Measurements from ENCODE around the gene UGT2B11.
"Not testable (repeated sequence)": the region's sequence is repeated elsewhere in the genome, so short reads cannot be mapped to it uniquely, and the experiment has no call there.

Gene UGT2B11

GRCh38 chr4:69214716-69215115, at the start of gene UGT2B11:
Gene UGT2B11, minus strand, starts transcription at chr4:69214748. Its CDS starts 26 bp downstream, at chr4:69214722.
- DNase-seq = no peak

- DNase-seq = not testable (repeated sequence)
Measured at GRCh38 chr4:69253147-69253772, 38.7 kb upstream of the UGT2B11 start.

DNA sequence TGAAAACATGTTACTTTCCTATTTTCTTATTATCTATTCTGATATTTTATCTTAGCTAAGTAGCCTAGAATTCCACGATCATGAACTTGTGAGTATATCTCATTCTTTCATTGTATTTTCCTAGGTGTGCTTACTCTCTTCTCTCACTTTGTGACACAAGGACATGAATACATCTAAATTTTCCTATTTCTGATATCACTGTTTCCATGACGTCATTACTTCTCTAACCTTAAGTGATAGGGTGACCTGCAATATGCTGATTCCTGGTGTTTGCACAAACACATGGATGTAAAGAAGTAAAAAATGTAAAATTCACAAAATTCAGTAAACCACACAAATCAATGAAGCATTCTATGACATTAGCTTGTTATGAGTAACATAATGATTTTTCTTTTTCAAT, 36.3 kb upstream of the UGT2B11 start:
- not testable (repeated sequence) for DNase-seq

GRCh38 chr4:69242562-69243240, 28.2 kb upstream of the UGT2B11 start:
- not testable (repeated sequence) for DNase-seq

DNA sequence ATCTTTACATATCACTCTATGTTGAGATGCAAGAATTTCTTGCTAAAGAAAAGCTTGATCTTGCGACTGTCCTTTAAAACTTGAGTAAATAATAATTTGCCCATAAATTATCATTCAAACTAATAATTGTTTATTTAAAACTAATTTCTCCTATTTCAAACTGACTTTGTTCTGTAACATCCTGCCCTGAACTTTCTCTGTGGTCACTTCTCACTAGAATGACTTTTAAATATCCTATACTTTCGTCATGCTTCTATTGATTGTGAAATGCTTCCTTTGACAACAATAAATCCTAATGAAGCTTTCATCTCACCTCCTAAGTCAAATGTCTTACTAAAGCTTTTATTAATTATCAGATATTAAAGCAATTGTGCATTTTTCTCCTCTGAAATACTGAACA, 27.2 kb upstream of the UGT2B11 start:
- DNase-seq = not testable (repeated sequence)

- not testable (repeated sequence) for DNase-seq
Measured at GRCh38 chr4:69240787-69241186, 26.2 kb upstream of the UGT2B11 start.

GRCh38 chr4:69239557-69240168, 25.1 kb upstream of the UGT2B11 start:
- DNase-seq = no peak

DNA sequence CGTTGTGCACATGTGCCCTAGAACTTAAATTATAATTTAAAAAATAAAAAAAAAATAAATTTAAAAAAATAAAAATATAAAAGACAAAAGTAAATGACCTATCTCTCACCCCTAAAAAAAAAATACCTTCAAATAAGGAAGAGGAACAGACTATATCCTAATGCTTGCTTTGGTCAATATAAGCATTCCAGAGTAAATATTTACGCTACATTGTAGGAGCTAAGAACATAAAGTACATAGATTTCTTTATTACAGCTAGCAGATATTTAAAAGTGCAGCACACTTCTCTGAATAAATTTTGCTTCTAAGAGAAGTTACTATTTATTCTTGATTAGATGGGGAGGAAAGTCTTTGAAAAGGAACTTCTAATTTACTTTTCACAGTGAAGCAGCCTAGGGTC, 24.5 kb upstream of the UGT2B11 start:
- no peak for DNase-seq

DNA sequence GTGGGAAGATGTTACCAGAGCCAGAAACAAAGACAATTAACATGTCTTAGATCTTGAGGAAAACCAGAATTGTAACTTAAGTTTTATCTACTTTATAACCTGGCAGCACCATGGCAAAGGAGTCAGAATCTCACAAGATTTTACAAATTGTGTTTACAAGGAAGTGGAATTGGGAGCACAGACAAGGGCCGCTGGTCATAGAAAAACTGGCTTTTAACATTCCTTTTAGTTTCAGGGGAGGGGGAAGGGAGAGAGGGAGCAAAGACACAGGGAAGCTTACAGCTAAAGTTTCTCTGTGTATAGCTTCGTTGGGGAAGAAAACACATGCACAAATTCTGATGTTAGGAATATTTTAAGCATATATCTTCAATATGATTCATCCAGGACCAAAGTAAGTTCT, 10.3 kb upstream of the UGT2B11 start:
- DNase-seq = no peak

DNA sequence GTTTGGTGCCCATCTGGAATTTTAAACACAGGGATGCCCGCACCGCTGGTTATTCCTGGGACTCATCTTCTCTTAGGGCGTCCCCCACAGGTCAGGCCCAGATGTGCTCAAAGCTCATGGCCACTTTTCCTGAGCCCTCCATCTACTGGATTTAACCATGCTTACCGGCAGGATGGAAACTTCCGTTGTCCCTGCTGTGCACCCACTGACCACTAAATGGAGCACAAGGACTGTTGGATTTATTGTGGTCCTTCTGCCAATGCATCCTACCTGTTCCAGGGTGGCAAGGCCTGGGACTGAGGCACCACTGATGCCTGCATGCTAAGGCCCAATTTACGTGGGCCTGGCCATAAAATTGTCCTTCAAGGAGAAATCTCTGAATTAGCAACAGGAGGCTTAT, 8.7 kb upstream of the UGT2B11 start:
- not testable (repeated sequence) for DNase-seq

DNA sequence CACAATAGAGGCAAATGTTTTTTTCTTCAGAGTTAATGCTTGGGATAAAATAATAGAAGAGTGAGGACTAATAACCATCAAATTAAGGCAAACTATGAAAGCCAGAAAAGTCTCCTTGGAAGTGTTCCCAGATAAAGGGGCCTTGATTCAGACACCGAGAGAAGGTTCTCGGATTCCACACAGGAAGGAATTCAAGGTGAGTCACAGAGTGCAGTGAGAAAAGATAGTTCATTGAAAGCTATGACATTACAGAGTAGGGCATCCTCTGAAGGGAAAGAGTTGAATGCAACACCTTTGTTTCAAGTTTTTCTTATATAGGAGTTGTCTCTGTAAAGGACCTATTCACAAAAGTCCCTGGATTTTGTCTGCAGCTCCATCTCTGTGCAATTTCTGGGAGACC, 3.9 kb upstream of the UGT2B11 start:
- DNase-seq = not testable (repeated sequence)

DNA sequence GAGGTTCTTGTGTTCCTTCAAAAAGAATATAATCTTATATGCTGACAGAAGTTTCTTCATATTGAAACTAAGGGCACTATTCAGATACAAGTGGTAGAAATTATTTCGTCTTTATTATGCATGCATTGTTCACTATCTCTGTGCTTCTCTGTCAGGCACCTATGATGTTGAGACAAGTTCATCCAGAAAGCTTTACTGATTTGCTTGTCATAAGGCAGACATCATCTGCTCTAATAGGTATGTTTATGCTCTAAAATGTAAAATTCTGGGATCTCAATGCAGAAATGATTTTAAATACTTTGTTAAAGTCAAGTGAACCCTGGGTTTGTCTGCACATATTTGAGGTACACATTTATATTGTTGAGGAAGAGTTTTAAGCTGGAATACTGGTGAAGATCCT, 3.6 kb downstream of the UGT2B11 start:
- DNase-seq = no peak

- DNase-seq = not testable (repeated sequence)
Measured at GRCh38 chr4:69198506-69198905, 16.0 kb downstream of the UGT2B11 start.

GRCh38 chr4:69196209-69196965, 18.2 kb downstream of the UGT2B11 start:
- DNase-seq = no peak

DNA sequence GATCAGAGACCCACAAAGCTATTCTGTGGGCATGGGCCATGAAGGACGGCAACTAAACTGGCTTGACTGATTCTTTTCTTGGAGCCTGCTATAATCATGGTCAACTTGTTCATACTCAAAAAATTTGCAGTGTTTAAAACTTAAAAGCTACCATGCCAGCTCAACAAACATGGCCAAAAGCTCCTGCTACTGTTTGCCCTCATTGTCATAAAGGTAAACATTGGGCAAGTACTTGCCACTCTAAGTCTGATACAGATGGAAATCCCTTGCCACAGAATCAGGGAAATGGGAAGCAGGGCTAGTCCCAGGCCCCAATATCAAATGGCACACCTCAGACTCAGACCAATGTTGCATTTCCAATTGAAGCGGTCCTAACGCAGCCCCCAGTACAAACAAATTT, 20.4 kb downstream of the UGT2B11 start:
- DNase-seq = no peak

DNA sequence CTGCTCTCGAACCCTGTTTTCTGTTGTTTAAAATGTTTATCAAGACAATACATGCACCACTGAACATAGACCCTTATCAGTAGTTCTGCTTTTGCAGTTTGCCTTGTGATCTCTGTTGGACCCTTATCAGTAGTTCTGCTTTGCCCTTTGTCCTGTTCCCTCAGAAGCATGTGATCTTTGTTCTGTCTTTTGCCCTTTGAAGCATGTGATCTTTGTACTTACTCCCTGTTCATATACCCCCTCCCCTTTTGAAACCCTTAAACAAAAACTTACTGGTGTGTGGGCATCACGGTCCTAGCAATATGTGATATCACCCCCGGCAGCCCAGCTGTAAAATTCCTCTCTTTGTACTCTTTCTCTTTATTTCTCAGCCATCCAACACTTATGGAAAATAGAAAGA, 22.6 kb downstream of the UGT2B11 start:
- not testable (repeated sequence) for DNase-seq

DNA sequence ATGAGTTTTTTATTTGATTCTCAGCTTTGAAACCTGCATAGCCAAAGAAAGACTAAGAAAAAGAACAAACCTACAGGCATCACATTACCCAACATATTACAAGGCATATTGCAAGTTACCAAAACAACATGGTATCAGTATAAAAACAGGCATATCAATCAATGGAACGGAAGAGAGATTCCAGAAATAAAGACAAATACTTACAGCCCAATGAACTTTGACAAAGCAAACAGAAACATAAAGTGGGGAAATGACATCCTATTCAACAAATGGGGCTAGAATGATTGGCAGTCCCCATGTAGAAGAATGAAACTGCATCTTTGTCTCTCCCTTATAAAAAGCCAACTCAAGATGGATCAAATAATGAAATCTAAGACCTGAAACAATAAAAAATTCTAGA, 23.9 kb downstream of the UGT2B11 start:
- DNase-seq = not testable (repeated sequence)

- DNase-seq = not testable (repeated sequence)
Measured at GRCh38 chr4:69181519-69182169, 32.9 kb downstream of the UGT2B11 start.

GRCh38 chr4:69179817-69180216, 34.7 kb downstream of the UGT2B11 start:
- not testable (repeated sequence) for DNase-seq

GRCh38 chr4:69178751-69179205, 35.8 kb downstream of the UGT2B11 start:
- not testable (repeated sequence) for DNase-seq

- DNase-seq = peak in 1 of 2 donors; percentile 23
Measured at GRCh38 chr4:69170233-69171134, 44.1 kb downstream of the UGT2B11 start.

- DNase-seq = not testable (repeated sequence)
Measured at GRCh38 chr4:69169171-69169570, 45.4 kb downstream of the UGT2B11 start.
